Colonic mucosa (tissue), 4 donors: Measurements from ENCODE around the gene RNF186. TPM values are rescaled to one million over a fixed set of nuclear protein-coding genes. Genes with fewer than 3 reads are reported as not detected.

Experiments used
- DNase-seq: peaks from one replicate; pipeline ENCODE4 v3.0.0-alpha.2; 2020
- H3K27ac ChIP-seq: fragments of 200-600 bp; one replicate; pipeline ENCODE4 v1.8.0; 2021
- H3K27me3 ChIP-seq: fragments of 200-600 bp; one replicate; pipeline ENCODE4 v1.8.0; 2021
- H3K36me3 ChIP-seq: fragments of 200-600 bp; one replicate; pipeline ENCODE4 v1.8.0; 2021
- H3K4me1 ChIP-seq: fragments of 200-600 bp; one replicate; pipeline ENCODE4 v1.8.0; 2021; ENCODE audit warnings: mild to moderate bottlenecking
- H3K4me3 ChIP-seq: fragments of 200-600 bp; one replicate; pipeline ENCODE4 v1.8.0; 2021
- H3K9ac ChIP-seq, 2 donors: one replicate each; pipeline ENCODE4 v1.7.0; 2013; ENCODE audit warnings: control low read depth in 2 of 2, low read depth in 2 of 2, low read length in 2 of 2
- H3K9me3 ChIP-seq: fragments of 200-600 bp; one replicate; pipeline ENCODE4 v1.8.0; 2021
- intact Hi-C: fragments of 100-400 bp; cut with DNase I; formaldehyde crosslinking; loops from one replicate; pipeline ENCODE4 v1.14.1; 2022
- total RNA-seq, 2 donors: library from RNA; stranded (reverse); fragmentation: NEBNext Ultra II Directional in 1 of 2; extraction: Animal tissue kit (Norgen Biotek cat#: 25700) in 1 of 2; gene quantifications; one replicate each; pipeline ENCODE4 v1.2.1, GENCODE V29; 2021
- TF ChIP-seq, protein P1 (sequence below): fragments of 200-600 bp; IDR thresholded peaks from one replicate; pipeline ENCODE4 v1.8.0; 2022; ENCODE audit warnings: antibody characterized with exemption, mild to moderate bottlenecking
- donor health status: healthy.
- donor health status: DM: no; HTN: no; CAD: no.
- donor health status: DM: no; HTN: no; CAD: no.

RNF186 gene
- total RNA-seq, 2 donors from 2014 or later = 43.0 to 71.4 TPM

GRCh38 chr1:19813643-19813960 lies 1.5 kb downstream of the RNF186 start:
- TF ChIP-seq, protein P1, sequence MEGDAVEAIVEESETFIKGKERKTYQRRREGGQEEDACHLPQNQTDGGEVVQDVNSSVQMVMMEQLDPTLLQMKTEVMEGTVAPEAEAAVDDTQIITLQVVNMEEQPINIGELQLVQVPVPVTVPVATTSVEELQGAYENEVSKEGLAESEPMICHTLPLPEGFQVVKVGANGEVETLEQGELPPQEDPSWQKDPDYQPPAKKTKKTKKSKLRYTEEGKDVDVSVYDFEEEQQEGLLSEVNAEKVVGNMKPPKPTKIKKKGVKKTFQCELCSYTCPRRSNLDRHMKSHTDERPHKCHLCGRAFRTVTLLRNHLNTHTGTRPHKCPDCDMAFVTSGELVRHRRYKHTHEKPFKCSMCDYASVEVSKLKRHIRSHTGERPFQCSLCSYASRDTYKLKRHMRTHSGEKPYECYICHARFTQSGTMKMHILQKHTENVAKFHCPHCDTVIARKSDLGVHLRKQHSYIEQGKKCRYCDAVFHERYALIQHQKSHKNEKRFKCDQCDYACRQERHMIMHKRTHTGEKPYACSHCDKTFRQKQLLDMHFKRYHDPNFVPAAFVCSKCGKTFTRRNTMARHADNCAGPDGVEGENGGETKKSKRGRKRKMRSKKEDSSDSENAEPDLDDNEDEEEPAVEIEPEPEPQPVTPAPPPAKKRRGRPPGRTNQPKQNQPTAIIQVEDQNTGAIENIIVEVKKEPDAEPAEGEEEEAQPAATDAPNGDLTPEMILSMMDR = no peak
- intact Hi-C loops = no loop called here
- H3K36me3 ChIP-seq = no peaks in the 10 kb centered on the region

DNA sequence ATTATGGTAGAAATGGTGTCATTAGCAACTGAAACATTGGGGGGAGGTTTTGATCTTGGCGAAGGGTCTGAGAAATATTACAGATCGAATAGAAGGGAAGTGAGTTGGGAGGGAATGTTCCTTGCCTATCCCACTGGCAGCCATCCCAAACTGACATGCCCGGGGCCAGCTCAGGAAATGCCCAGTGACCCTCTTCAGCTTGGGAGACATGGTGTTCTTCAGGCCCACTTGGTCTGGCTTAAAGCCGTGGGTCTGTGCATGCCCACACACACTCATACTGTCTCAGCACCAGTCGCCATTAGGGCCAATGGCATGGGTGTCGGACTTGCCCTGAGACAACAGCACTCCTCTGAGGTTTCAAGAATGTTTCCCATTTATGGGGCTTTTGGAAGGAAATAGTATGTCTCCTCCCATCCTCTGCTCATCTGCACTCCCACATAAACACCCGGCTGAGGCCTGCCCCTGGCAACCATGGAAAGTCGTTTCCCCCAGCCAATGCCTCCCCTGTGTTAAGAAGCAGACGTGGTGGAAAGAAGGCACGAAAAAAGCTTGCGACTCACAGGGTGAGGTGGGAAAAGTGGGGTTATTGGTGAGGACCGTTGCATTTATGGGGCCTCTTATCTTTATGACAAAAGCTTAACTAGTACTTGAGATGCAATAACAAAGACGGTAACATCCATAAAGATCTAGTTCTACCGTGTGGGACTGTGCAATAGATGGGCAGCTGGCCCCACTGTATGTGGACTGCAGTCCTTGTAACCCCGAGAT lies 2.0 kb downstream of the RNF186 start:
- no peaks in the 10 kb centered on the region for H3K4me1 ChIP-seq
- DNase-seq = peak; percentile 79
- H3K36me3 ChIP-seq = no peaks in the 10 kb centered on the region
- H3K27me3 ChIP-seq = no peaks in the 10 kb centered on the region
- H3K9me3 ChIP-seq = no peaks in the 10 kb centered on the region
- H3K9ac ChIP-seq = peak overlapping the region; percentile 56 to 94
- intact Hi-C loops = no loop called here
- peak overlapping the region; percentile 59 for H3K4me3 ChIP-seq
- H3K27ac ChIP-seq = peak overlapping the region; percentile 87
- TF ChIP-seq, protein P1 = no peak

More at GRCh38 chr1:19813643-19813960, 1.5 kb downstream of the RNF186 start:
- Histone ChIP-seq H3K27me3 (no peaks in the 10 kb centered on the region), H3K4me3 (peak overlapping the region; percentile 59), H3K4me1 (no peaks in the 10 kb centered on the region), H3K27ac (peak overlapping the region; percentile 87), H3K9me3 (no peaks in the 10 kb centered on the region), H3K9ac (peak overlapping the region in 1 of 2 donors; percentile 94)
- DNase-seq = no peak

- intact Hi-C loops = no loop called here
- peak overlapping the region in 1 of 2 donors; percentile 3 for H3K9ac ChIP-seq
- peak; percentile 72 for DNase-seq
- H3K27ac ChIP-seq = peak overlapping the region; percentile 87
- no peaks in the 10 kb centered on the region for H3K36me3 ChIP-seq
- H3K4me3 ChIP-seq = no peak overlapping the region
- no peaks in the 10 kb centered on the region for H3K27me3 ChIP-seq
- TF ChIP-seq, protein P1 = peak; percentile 33
- no peaks in the 10 kb centered on the region for H3K9me3 ChIP-seq
- no peaks in the 10 kb centered on the region for H3K4me1 ChIP-seq
Measured at GRCh38 chr1:19811206-19811851, 3.8 kb downstream of the RNF186 start.

DNA sequence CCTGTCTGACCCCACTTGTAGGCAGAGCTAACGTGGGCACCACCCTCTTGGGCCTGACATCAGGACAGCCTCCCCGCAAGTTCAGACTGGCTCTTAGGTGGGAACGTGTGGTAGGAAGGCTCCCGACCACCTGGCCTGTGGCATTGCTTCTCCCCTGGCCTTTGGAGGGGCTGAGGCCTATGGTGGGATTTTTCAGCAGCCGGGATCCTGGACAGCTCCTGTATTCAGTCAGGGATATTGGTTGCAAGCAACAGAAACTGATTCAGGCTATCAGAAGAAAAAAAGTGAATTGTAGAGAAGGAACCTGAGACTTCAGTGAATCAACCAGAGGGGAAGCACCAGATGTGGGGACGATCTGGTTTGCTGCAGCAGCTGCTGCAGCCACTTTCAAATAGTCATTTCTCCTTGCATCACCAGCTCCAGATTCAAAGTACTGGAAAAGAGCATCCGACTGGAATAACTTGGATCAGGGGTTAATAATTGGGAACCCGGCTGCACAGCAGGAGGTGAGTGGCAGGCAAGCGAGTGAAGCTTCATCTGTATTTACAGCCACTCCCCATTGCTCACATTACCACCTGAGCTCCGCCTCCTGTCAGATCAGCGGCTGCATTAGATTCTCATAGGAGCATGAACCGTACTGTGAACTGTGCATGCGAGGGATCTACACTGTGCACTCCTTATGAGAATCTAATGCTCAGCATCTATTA lies 5.9 kb downstream of the RNF186 start:
- peak; percentile 65 for DNase-seq
- Histone ChIP-seq H3K27me3 (no peaks in the 10 kb centered on the region), H3K4me1 (no peaks in the 10 kb centered on the region), H3K9ac (peak overlapping the region in 1 of 2 donors; percentile 9), H3K27ac (no peak overlapping the region), H3K36me3 (no peaks in the 10 kb centered on the region), H3K4me3 (no peak overlapping the region), H3K9me3 (no peaks in the 10 kb centered on the region)
- intact Hi-C loops = no loop called here
- TF ChIP-seq, protein P1 = no peak

GRCh38 chr1:19808351-19808750 lies 6.7 kb downstream of the RNF186 start:
- no peak for DNase-seq
- peak overlapping the region in 1 of 2 donors; percentile 9 for H3K9ac ChIP-seq
- no peaks in the 10 kb centered on the region for H3K4me1 ChIP-seq
- intact Hi-C loops = no loop called here
- H3K9me3 ChIP-seq = no peaks in the 10 kb centered on the region
- TF ChIP-seq, protein P1 = no peak
- H3K36me3 ChIP-seq = no peaks in the 10 kb centered on the region
- no peaks in the 10 kb centered on the region for H3K27me3 ChIP-seq
- H3K4me3 ChIP-seq = no peak overlapping the region
- H3K27ac ChIP-seq = no peak overlapping the region
